ENCODE data around the gene MAP4K3.

Gene MAP4K3

GRCh38 chr2:39433586-39434195 is 3.4 kb downstream of the MAP4K3 start:
- Histone ChIP-seq H3K36me3 (ENCODE audit: control insufficient read depth, insufficient read depth, low read length) (no peaks in the 10 kb centered on the region), H3K27me3 (replicated peaks; ENCODE audit: control insufficient read depth, insufficient read depth, low read length) (no peaks in the 10 kb centered on the region), H3K4me3 (replicated peaks; ENCODE audit: low read depth, low read length) (no peak overlapping the region)
- TF ChIP-seq CTCF (IDR thresholded peaks at IDR 0.05; ENCODE audit: insufficient read depth, low read length, poor library complexity, severe bottlenecking): no peak
- no peak for DNase-seq (ENCODE audit: extremely low read depth, insufficient read length)

GRCh38 chr2:39432701-39433100 is 4.4 kb downstream of the MAP4K3 start:
- TF ChIP-seq CTCF (IDR thresholded peaks at IDR 0.05; ENCODE audit: insufficient read depth, low read length, poor library complexity, severe bottlenecking): no peak
- no peak overlapping the region for H3K4me3 ChIP-seq (replicated peaks; ENCODE audit: low read depth, low read length)
- DNase-seq (ENCODE audit: extremely low read depth, insufficient read length): no peak
- H3K27me3 ChIP-seq (replicated peaks; ENCODE audit: control insufficient read depth, insufficient read depth, low read length): no peaks in the 10 kb centered on the region
- no peaks in the 10 kb centered on the region for H3K36me3 ChIP-seq (ENCODE audit: control insufficient read depth, insufficient read depth, low read length)

- no peak overlapping the region for H3K4me3 ChIP-seq (replicated peaks; ENCODE audit: low read depth, low read length)
- TF ChIP-seq CTCF (IDR thresholded peaks at IDR 0.05; ENCODE audit: insufficient read depth, low read length, poor library complexity, severe bottlenecking): no peak
- no peaks in the 10 kb centered on the region for H3K27me3 ChIP-seq (replicated peaks; ENCODE audit: control insufficient read depth, insufficient read depth, low read length)
- no peaks in the 10 kb centered on the region for H3K36me3 ChIP-seq (ENCODE audit: control insufficient read depth, insufficient read depth, low read length)
- no peak for DNase-seq (ENCODE audit: extremely low read depth, insufficient read length)
Measured at GRCh38 chr2:39431592-39432316, 5.3 kb downstream of the MAP4K3 start.

- DNase-seq (ENCODE audit: extremely low read depth, insufficient read length): no peak
- no peak for TF ChIP-seq CTCF (IDR thresholded peaks at IDR 0.05; ENCODE audit: insufficient read depth, low read length, poor library complexity, severe bottlenecking)
- Histone ChIP-seq H3K27me3 (replicated peaks; ENCODE audit: control insufficient read depth, insufficient read depth, low read length) (no peaks in the 10 kb centered on the region), H3K36me3 (ENCODE audit: control insufficient read depth, insufficient read depth, low read length) (no peaks in the 10 kb centered on the region), H3K4me3 (replicated peaks; ENCODE audit: low read depth, low read length) (no peak overlapping the region)
Measured at GRCh38 chr2:39429746-39430145, 7.3 kb downstream of the MAP4K3 start.

- no peak for TF ChIP-seq CTCF (IDR thresholded peaks at IDR 0.05; ENCODE audit: insufficient read depth, low read length, poor library complexity, severe bottlenecking)
Measured at GRCh38 chr2:39424951-39425350, 12.1 kb downstream of the MAP4K3 start.

More at GRCh38 chr2:39424951-39425350, 12.1 kb downstream of the MAP4K3 start:
- Histone ChIP-seq H3K4me3 (replicated peaks; ENCODE audit: low read depth, low read length) (no peak overlapping the region), H3K27me3 (replicated peaks; ENCODE audit: control insufficient read depth, insufficient read depth, low read length) (no peaks in the 10 kb centered on the region), H3K36me3 (ENCODE audit: control insufficient read depth, insufficient read depth, low read length) (no peaks in the 10 kb centered on the region)
- DNase-seq (ENCODE audit: extremely low read depth, insufficient read length): no peak
